BLaER1 treated with 17β-estradiol and CSF1 and Interleukin-3, amounts not matched to agents 10 nM and 100 nM (cell line): Measurements from ENCODE around the gene ABCC4.

Experiments used
- H3K27ac ChIP-seq, 11 experiments: shearing (Covaris generic); formaldehyde crosslinking; 2 replicates each; pipeline ENCODE4 v1.8.1; 2022
- H3K27me3 ChIP-seq, 11 experiments: shearing (Covaris generic); formaldehyde crosslinking; 2 replicates each; pipeline ENCODE4 v1.8.1; 2022
- H3K36me3 ChIP-seq, 11 experiments: shearing (Covaris generic); formaldehyde crosslinking; 2 replicates each; pipeline ENCODE4 v1.8.1; 2022
- H3K4me1 ChIP-seq, 10 experiments: shearing (Covaris generic); formaldehyde crosslinking; 2 replicates each; pipeline ENCODE4 v1.8.1; 2022
- H3K4me2 ChIP-seq, 11 experiments: shearing (Covaris generic); formaldehyde crosslinking; 2 replicates each; pipeline ENCODE4 v1.8.1; 2022
- H3K4me3 ChIP-seq, 10 experiments: shearing (Covaris generic); formaldehyde crosslinking; 2 replicates each; pipeline ENCODE4 v1.8.1; 2022
- H3K9ac ChIP-seq, 11 experiments: shearing (Covaris generic); formaldehyde crosslinking; 2 replicates each; pipeline ENCODE4 v1.8.1; 2022
- H3K9me3 ChIP-seq, 11 experiments: shearing (Covaris generic); formaldehyde crosslinking; replicated peaks in 1 of 11; 2 replicates each; pipeline ENCODE4 v1.8.1; 2022
- H4K20me1 ChIP-seq, 11 experiments: shearing (Covaris generic); formaldehyde crosslinking; 2 replicates each; pipeline ENCODE4 v1.8.1; 2022
- Cebpa-rat ChIP-seq, 11 experiments: shearing (Covaris generic); IDR thresholded peaks; 2 replicates each; pipeline ENCODE4 v1.8.1; 2022

Gene ABCC4

DNA sequence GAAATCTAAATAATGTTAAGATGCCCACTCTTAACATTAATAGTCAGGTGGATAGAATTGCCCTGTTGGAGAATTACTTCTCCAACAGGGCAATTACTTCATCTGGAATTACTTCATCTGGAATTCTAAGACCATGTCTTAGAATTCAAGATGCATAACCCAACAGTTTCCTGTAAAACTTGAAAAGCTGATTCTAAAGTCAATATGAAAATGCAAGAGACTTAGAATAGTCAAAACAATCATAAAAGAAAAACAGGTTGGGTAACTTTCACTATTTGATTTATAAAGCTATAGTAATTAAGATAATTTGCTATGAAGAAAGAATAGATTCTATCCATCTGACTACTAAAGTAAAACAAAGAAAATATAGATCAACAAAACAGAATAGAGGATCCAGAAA, 75.2 kb downstream of the ABCC4 start:
- Histone ChIP-seq H3K27me3 (no peaks in the 10 kb centered on the region), H3K9me3 (no peaks in the 10 kb centered on the region), H3K4me3 (no peak overlapping the region), H3K36me3 (peaks cover 0 to 15% (median 3%) of the 10 kb centered on the region in 11 experiments; a peak in 6 of 22 replicates), H4K20me1 (no peaks in the 10 kb centered on the region; a peak in 1 of 22 replicates), H3K4me1 (peaks cover 29 to 41% (median 33%) of the 10 kb centered on the region in 10 experiments), H3K27ac (peak overlapping the region in 3 of 11 experiments; percentile 49 to 67 (median 60); a peak in 2 of 22 replicates), H3K4me2 (peak overlapping the region in 2 of 11 experiments; percentile 75 to 90; a peak in 3 of 22 replicates), H3K9ac (no peak overlapping the region)
- TF ChIP-seq Cebpa-rat (IDR thresholded peaks at IDR 0.05), result no peak

DNA sequence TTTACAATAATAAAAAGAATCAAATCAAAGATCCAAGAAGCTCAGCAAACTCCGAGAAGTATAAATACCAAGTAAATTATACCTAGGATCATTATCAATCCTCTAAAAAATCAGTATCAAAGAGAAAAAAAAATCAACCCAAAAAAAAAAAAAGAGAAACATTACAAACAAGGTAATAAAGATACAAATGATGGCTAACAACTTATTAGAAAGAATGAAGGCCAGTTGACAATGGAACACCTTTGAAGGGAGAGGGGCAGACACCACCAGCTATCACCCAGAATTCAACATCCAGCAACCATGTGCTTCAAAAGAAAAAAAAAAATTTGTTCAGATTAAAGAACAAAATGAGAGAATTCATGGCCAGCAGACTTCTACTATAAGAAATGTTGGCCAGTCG, 77.2 kb downstream of the ABCC4 start:
- Histone ChIP-seq H4K20me1 (no peaks in the 10 kb centered on the region; a peak in 1 of 22 replicates), H3K4me2 (no peak overlapping the region), H3K4me1 (peaks cover 29 to 47% (median 40%) of the 10 kb centered on the region in 10 experiments), H3K9me3 (no peaks in the 10 kb centered on the region), H3K9ac (no peak overlapping the region), H3K4me3 (no peak overlapping the region), H3K27ac (no peak overlapping the region), H3K27me3 (no peaks in the 10 kb centered on the region), H3K36me3 (peaks cover 0 to 15% (median 8%) of the 10 kb centered on the region in 11 experiments; a peak in 13 of 22 replicates)
- TF ChIP-seq Cebpa-rat (IDR thresholded peaks at IDR 0.05), result no peak

DNA sequence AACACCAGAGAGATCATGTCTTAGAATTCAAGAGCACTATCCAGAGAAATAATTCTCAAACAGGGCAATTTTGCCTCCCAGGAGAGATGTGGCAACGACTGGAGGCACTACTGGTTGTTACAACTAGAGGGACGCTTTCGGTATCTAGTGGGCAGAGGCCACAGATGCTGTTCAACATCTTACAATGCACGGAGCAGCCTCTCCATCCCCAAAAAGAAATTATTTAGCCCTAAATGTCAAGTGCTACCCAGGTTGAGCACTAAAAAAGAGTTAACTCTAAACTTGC, 78.6 kb downstream of the ABCC4 start:
- Histone ChIP-seq H3K9me3 (no peaks in the 10 kb centered on the region), H3K27me3 (no peaks in the 10 kb centered on the region), H3K4me1 (peaks cover 18 to 38% (median 32%) of the 10 kb centered on the region in 10 experiments), H3K4me2 (peak overlapping the region in 7 of 11 experiments; percentile 1 to 69 (median 36); a peak in 8 of 22 replicates), H3K27ac (no peak overlapping the region), H4K20me1 (no peaks in the 10 kb centered on the region; a peak in 1 of 22 replicates), H3K4me3 (no peak overlapping the region), H3K36me3 (peaks cover 0 to 20% (median 10%) of the 10 kb centered on the region in 11 experiments; a peak in 14 of 22 replicates), H3K9ac (no peak overlapping the region)
- no peak for TF ChIP-seq Cebpa-rat (IDR thresholded peaks at IDR 0.05)

DNA sequence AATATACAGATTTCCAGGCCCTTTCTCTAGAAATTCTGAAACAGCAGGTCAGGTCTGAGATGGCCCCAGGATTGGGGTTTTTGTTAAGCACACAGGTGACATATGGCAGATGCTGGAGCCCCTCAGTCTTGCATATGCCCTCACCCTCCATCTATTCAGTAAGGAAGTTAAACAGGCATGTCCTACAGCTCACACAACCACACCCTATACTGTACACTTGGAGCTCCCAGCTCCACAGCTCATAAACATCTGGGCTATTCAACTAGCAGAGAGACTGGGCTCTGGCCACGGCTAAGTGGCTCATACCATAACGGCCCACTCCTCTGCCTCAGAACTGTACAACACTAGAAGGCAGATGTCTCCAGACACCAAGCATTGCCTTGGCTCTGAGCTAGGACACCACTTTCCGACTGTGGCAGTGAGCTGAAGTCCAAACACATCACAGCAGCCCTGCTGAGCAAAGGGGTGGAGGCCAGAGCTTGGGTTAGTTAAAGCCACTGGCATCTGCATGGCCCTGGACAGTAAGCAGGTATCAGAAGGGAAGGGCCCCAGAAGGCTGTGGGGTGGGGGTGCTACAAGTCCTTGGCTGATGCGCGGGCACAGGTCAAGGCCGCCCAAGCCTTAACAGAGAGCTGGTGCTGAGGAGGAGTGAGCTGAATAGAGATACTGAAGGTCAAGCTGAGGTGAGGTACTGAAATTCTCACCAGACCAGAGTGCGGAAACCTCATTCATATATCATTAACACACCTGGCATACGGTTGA, 79.1 kb downstream of the ABCC4 start:
- Histone ChIP-seq H3K9ac (no peak overlapping the region), H3K4me2 (peak overlapping the region in 7 of 11 experiments; percentile 1 to 69 (median 36); a peak in 9 of 22 replicates), H3K27ac (no peak overlapping the region), H3K27me3 (no peaks in the 10 kb centered on the region), H3K36me3 (peaks cover 0 to 22% (median 10%) of the 10 kb centered on the region in 11 experiments; a peak in 14 of 22 replicates), H3K4me3 (no peak overlapping the region), H3K4me1 (peaks cover 15 to 33% (median 27%) of the 10 kb centered on the region in 10 experiments), H3K9me3 (no peaks in the 10 kb centered on the region), H4K20me1 (no peaks in the 10 kb centered on the region; a peak in 1 of 22 replicates)
- TF ChIP-seq Cebpa-rat (IDR thresholded peaks at IDR 0.05), result no peak

DNA sequence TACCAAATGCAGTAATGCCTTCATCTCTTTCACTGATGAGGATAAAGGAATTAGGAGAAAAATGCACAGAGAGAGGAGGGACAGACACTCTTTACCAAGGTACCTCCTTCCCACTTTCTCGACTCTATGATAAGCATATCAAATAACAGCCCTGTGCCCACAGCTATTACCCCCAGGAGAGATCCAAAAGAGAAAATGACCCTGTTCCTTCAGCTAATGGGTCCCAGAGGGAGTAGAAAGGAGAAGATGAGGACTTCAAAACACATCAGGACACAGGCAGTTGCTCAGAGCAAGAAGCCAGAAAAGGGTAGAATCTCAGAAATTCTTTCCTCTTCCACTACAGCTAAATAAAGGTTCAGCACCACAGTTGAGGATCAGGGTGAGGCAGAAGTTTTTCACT, 80.6 kb downstream of the ABCC4 start:
- H3K9ac ChIP-seq, result no peak overlapping the region
- H3K27ac ChIP-seq, result no peak overlapping the region
- peaks cover 0 to 30% (median 24%) of the 10 kb centered on the region in 10 experiments; a peak in 17 of 20 replicates for H3K4me1 ChIP-seq
- peak overlapping the region in 8 of 11 experiments; percentile 10 to 69 (median 54); a peak in 14 of 22 replicates for H3K4me2 ChIP-seq
- H3K4me3 ChIP-seq, result no peak overlapping the region
- H3K27me3 ChIP-seq, result no peaks in the 10 kb centered on the region
- no peak for TF ChIP-seq Cebpa-rat (IDR thresholded peaks at IDR 0.05)
- H3K36me3 ChIP-seq, result peaks cover 0 to 22% (median 10%) of the 10 kb centered on the region in 11 experiments; a peak in 14 of 22 replicates
- no peaks in the 10 kb centered on the region; a peak in 1 of 22 replicates for H4K20me1 ChIP-seq
- H3K9me3 ChIP-seq, result no peaks in the 10 kb centered on the region

DNA sequence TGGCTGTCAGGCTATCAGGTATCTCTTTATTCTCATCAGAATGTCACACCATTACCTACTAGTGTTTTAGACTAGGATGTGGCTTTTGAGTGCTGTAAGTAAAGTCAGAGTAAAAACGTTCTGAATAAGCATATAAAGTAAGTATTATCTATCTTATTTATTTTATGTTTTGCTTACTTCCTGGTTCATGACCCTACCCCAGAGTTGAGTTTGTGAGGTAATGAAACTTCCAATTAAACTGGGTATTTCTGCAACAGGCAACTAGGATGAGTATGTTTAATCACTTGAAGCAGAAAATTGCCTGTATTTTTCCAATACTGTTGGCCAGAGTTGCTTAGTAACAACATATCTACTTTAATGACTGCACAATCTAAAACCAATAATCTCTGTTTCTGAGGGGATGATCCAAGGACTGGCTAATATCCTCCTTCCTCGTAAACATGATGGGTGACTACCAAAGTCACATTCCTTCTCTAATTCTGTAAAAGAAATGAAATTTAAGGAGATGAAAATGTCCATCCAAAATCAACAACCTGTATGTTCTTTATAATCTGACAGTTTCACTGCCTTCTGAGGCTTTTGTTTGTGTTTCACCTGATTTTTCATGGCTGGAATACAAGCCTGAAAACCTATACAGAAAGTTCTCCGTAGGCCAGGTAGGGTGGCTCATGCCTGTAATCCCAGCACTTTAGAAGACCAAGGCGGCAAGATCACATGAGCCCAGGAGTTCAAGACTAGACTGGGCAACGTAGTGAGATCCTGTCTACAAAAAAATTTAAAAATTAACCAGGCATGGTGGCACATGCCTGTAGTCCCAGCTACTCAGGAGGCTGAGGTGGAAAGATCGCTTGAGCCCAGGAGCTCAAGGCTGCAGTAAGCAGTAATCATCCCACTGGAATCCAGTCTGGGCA, 83.1 kb downstream of the ABCC4 start:
- Histone ChIP-seq H3K9me3 (no peaks in the 10 kb centered on the region), H3K4me2 (no peak overlapping the region), H3K36me3 (peaks cover 0 to 28% (median 13%) of the 10 kb centered on the region in 11 experiments; a peak in 14 of 22 replicates), H4K20me1 (no peaks in the 10 kb centered on the region; a peak in 1 of 22 replicates), H3K4me1 (peaks cover 7 to 39% (median 32%) of the 10 kb centered on the region in 10 experiments), H3K4me3 (no peak overlapping the region), H3K27me3 (no peaks in the 10 kb centered on the region), H3K27ac (no peak overlapping the region), H3K9ac (no peak overlapping the region)
- TF ChIP-seq Cebpa-rat (IDR thresholded peaks at IDR 0.05), result no peak

DNA sequence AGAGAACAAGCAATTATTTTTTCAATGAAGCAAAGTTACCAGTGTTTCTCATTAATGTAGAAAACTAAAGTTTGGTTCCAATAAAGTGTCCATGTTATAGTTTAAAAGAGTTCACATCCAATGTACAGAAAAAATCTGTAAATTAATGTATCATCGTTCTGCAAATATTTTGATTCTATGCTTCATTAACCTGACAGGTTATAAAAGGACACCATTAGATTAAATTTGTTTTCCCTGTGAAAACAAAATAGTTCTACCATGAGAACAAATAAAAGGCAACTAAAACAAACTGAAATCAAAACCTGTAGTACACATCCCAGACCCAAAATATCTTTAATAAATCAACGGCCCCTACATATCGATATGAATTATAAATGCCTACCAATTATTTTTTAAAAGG, 85.1 kb downstream of the ABCC4 start:
- TF ChIP-seq Cebpa-rat (IDR thresholded peaks at IDR 0.05), result no peak
- Histone ChIP-seq H3K4me1 (peaks cover 9 to 24% (median 18%) of the 10 kb centered on the region in 10 experiments), H3K27ac (no peak overlapping the region), H3K4me3 (no peak overlapping the region), H3K4me2 (no peak overlapping the region), H4K20me1 (no peaks in the 10 kb centered on the region), H3K27me3 (no peaks in the 10 kb centered on the region), H3K9ac (no peak overlapping the region), H3K9me3 (no peaks in the 10 kb centered on the region), H3K36me3 (peaks cover 0 to 31% (median 14%) of the 10 kb centered on the region in 11 experiments; a peak in 15 of 22 replicates)

DNA sequence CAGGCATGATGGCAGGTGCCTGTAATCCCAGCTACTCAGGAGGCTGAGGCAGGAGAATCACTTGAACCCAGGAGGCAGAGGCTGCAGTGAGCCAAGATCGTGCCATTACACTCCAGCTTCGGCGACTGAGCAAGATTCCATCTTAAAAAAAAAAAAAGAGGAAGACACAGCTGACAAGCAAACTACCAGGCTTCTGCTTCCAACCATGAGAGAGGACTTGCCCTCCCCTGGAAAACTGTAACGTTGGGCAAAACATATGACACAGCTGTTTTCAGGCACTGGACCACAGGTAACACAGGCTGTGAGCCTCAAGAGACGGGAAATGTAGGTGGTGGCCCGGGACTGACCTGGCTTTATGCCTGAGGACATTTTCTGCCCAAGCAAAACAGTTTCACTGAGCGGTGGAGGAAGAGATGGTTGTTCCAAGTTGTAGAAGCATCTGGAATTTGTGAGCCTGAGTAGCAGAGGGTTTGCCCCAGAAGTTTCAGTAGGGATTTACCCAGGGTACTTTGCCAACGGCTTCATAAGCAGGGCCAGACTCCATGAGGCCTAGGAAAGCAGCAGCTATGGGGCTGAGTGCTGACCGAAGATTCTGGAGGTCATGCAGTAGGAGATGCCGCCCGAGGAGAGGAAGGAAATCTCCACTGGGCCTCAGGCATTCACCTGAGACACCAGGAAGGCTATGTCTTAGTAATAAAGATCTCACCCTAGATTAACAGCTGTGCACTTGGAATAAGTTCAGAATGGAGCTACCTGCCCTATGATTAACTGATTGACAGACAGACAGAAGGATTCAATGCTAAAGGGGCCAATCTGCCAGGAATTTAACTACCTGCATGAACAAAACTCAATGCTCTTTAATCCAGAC, 88.0 kb downstream of the ABCC4 start:
- Histone ChIP-seq H4K20me1 (no peaks in the 10 kb centered on the region), H3K4me3 (no peak overlapping the region), H3K27ac (peak overlapping the region in 5 of 11 experiments; percentile 20 to 46 (median 40); a peak in 10 of 22 replicates), H3K27me3 (no peaks in the 10 kb centered on the region), H3K4me2 (peak overlapping the region; percentile 12 to 65 (median 50)), H3K36me3 (peaks cover 0 to 37% (median 21%) of the 10 kb centered on the region in 11 experiments; a peak in 15 of 22 replicates), H3K9ac (no peak overlapping the region), H3K4me1 (peaks cover 10 to 34% (median 28%) of the 10 kb centered on the region in 10 experiments), H3K9me3 (no peaks in the 10 kb centered on the region)
- TF ChIP-seq Cebpa-rat (IDR thresholded peaks at IDR 0.05), result no peak
